Activated B cell treated with CpG ODN at 0.5 μM for 24 hours (primary cell): ENCODE results near the gene FA2H. TPM values are rescaled to one million over a fixed set of nuclear protein-coding genes. Genes with fewer than 3 reads are reported as not detected.

Source experiments
- ATAC-seq: fragments of 200-7000 bp; cut with Tn5 transposase; one replicate; pipeline ENCODE4 v1.10.0; 2021; ENCODE audit warnings: low read depth, mild to moderate bottlenecking, moderate library complexity
- CTCF ChIA-PET: fragments of 350-600 bp; sonication (Branson Sonifier 250); formaldehyde crosslinking; loops from one replicate; lab custom pipeline; 2021; ENCODE audit warnings: antibody characterized with exemption; lab: Charles Lee
- POLR2A ChIA-PET: fragments of 350-600 bp; sonication (Branson Sonifier 250); formaldehyde crosslinking; loops from one replicate; lab custom pipeline; 2021; ENCODE audit warnings: antibody characterized with exemption; lab: Charles Lee
- DNase-seq: peaks from one replicate; pipeline ENCODE4 v3.0.0; 2022
- H3K27ac Mint-ChIP-seq: one replicate; pipeline ENCODE4 v1.8.0; 2020; ENCODE audit warnings: mixed read lengths
- H3K27me3 Mint-ChIP-seq: one replicate; pipeline ENCODE4 v1.8.0; 2021; ENCODE audit warnings: mixed read lengths
- H3K36me3 Mint-ChIP-seq: one replicate; pipeline ENCODE4 v1.8.0; 2021; ENCODE audit warnings: low read depth, mixed read lengths
- H3K4me1 Mint-ChIP-seq: one replicate; pipeline ENCODE4 v1.8.0; 2021; ENCODE audit warnings: mixed read lengths
- H3K4me3 Mint-ChIP-seq: one replicate; pipeline ENCODE4 v1.8.0; 2020; ENCODE audit warnings: mild to moderate bottlenecking, mixed read lengths
- H3K9me3 Mint-ChIP-seq: one replicate; pipeline ENCODE4 v1.8.0; 2020; ENCODE audit warnings: mixed read lengths
- intact Hi-C: fragments of 100-400 bp; cut with micrococcal nuclease; formaldehyde crosslinking; loops from one replicate; pipeline ENCODE4 v1.15.1; 2024
- total RNA-seq: library from RNA; stranded (reverse); gene quantifications from 2 replicates; pipeline ENCODE4 v1.2.3, GENCODE V29; 2022
- TF ChIP-seq, protein P1 (sequence below): fragments of 200-600 bp; IDR thresholded peaks from one replicate; pipeline ENCODE4 v1.8.0; 2022; ENCODE audit warnings: antibody characterized with exemption, mild to moderate bottlenecking

Gene FA2H
- total RNA-seq, 1 donor from 2014 or later, result 0.78 TPM

DNA sequence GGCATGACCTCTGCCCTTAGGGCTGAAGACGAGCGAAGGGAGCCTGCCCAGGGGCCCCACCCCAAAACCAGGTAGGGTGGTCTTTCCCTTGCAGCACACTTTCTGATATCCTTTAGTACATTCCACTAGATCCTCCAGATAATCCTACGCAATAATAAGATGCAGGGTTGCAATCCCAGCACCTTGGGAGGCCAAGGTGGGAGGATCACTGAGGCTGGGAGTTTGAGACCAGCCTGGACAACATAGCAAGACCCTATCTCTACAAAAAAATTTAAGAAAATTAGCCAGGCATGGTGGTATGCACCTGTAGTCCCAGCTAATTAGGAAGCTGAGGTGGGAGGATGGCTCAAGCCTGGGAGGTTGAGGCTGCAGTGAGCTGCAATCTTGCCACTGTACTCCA lies 39.1 kb downstream of the FA2H start:
- TF ChIP-seq, protein P1, sequence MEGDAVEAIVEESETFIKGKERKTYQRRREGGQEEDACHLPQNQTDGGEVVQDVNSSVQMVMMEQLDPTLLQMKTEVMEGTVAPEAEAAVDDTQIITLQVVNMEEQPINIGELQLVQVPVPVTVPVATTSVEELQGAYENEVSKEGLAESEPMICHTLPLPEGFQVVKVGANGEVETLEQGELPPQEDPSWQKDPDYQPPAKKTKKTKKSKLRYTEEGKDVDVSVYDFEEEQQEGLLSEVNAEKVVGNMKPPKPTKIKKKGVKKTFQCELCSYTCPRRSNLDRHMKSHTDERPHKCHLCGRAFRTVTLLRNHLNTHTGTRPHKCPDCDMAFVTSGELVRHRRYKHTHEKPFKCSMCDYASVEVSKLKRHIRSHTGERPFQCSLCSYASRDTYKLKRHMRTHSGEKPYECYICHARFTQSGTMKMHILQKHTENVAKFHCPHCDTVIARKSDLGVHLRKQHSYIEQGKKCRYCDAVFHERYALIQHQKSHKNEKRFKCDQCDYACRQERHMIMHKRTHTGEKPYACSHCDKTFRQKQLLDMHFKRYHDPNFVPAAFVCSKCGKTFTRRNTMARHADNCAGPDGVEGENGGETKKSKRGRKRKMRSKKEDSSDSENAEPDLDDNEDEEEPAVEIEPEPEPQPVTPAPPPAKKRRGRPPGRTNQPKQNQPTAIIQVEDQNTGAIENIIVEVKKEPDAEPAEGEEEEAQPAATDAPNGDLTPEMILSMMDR, result no peak
- POLR2A ChIA-PET, result no interaction called here
- H3K27me3 Mint-ChIP-seq, result no peaks in the 10 kb centered on the region
- no peaks in the 10 kb centered on the region for H3K9me3 Mint-ChIP-seq
- peaks cover 3% of the 10 kb centered on the region for H3K36me3 Mint-ChIP-seq
- H3K4me1 Mint-ChIP-seq, result no peaks in the 10 kb centered on the region
- CTCF ChIA-PET, result no interaction called here
- DNase-seq (no peak), ATAC-seq (no peak)
- intact Hi-C loops, result no loop called here
- H3K27ac Mint-ChIP-seq, result no peak overlapping the region
- no peak overlapping the region for H3K4me3 Mint-ChIP-seq

DNA sequence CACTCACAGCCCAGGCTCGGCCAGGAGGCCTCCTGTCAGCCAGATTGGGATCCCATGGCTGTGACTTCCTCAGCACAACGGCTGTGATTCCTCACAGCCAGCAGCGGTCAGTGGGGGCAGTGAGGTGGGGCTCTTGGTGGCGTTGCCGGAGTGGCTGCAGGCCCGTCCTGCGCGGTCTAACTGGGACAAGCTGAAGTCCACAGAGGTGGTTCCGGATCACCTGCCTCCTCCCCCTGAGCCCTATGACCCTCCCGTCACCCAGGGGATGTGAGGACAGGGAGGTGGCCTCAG lies 39.5 kb downstream of the FA2H start:
- no peak for ATAC-seq
- Mint-ChIP-seq H3K27me3 (no peaks in the 10 kb centered on the region), H3K36me3 (peaks cover 3% of the 10 kb centered on the region), H3K9me3 (no peaks in the 10 kb centered on the region), H3K4me3 (no peak overlapping the region), H3K27ac (no peak overlapping the region), H3K4me1 (no peaks in the 10 kb centered on the region)
- no peak for DNase-seq
- intact Hi-C loops, result no loop called here
- TF ChIP-seq, protein P1, result no peak
- CTCF ChIA-PET, result no interaction called here
- POLR2A ChIA-PET, result no interaction called here

DNA sequence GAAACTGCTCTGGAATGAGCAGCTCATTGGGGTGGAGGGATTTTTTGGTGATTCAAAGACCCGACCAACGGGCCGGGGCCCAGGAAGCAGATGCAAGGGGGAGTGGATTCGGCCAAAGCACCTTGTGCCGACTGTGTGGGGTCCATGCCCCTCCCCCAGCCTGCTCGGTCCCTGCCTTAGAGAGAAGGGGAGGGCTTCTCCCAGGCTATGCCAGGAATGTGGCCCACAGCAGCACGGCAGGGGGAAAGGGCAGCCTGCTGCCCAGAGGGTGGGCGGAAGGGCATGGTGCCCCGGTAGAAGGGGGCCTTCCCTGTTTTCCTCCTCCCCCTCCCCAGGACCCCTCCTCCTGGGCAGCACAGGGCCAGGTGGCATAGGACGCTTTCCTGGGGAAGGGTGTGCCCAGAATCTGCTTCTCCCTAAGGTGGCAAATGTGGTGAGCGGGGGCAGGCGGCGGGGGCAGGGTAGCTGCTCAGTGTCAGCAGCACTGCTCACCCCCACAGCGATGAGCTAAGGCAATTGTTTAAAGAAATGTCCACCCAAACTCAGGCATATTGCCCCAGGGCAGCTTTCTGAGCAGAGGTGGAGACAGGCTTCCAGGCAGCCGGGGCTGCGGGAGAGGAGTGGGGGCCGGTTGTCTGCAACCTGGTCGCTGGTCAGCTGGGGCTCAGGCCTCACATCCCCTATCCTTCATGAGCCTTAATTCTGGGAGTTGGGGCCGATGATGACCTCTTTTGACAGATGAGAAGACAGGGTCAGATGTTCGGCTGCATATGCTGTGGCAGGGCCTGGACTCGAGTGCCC lies 40.1 kb downstream of the FA2H start:
- Mint-ChIP-seq H3K4me1 (no peaks in the 10 kb centered on the region), H3K4me3 (no peak overlapping the region), H3K27me3 (no peaks in the 10 kb centered on the region), H3K36me3 (no peaks in the 10 kb centered on the region), H3K27ac (no peak overlapping the region), H3K9me3 (no peaks in the 10 kb centered on the region)
- DNase-seq (no peak), ATAC-seq (no peak)
- TF ChIP-seq, protein P1, result no peak
- ChIA-PET CTCF (no interaction called here), POLR2A (no interaction called here)
- intact Hi-C loops, result no loop called here

DNA sequence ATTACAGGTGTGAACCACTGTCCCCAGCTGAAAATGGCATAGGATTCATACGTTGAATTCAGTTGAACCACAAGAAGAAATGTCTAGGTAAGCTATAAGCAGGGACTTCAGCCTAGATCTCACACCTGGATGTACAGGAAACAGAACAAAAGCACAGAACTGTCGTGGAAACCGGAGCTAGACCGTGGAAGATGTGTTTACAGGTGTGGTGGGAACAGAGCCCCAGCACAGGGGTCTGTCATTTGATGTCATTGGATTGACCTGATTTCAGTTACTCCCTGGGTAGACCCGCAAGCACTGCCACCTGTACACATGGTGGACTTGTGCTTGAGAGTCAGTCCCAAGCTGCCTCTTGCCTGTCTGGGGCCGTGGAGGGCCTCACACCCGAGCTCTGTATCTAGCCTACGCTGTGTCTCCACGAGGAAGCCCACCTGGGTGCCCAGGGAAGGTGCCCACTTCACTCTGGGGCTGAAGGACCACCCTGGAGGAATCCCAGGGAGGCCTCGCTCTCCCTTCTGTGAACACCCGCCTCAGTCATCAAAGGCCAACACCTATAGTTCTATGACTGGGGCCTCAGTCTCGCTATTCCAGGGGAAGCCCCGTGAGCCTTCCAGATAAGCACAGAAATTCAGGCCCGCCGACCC lies 41.8 kb downstream of the FA2H start:
- intact Hi-C loops, result no loop called here
- CTCF ChIA-PET, result no interaction called here

DNA sequence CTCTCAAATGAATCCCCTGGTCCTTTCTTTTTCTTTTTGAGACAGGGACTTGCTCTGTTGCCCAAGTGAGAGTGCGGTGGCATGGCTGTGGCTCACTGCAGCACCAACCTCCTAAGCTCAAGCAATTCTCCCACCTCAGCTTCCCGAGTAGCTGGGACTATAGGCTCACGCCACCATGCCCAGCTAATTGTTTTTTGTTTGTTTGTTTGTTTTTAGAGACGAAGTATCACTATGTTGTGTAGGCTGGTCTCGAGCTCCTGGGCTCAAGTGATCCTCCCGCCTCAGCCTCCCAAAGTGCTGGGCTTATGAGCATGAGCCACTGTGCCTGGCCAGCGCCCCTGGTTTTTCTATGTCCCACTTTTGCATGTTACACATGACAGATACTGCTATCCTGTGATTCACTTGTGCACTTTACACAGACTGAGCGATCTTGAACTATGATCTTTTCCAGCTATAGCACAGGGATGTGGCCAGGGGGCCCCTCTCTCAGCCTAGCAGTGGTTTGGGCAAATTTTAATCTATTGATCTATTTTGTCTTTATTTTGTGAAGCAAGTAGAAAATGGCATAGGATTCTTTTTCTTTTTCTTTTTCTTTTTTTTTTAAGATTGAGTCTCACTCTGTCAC lies 42.7 kb downstream of the FA2H start:
- peaks cover 5% of the 10 kb centered on the region for H3K9me3 Mint-ChIP-seq
- TF ChIP-seq, protein P1, result no peak
- ATAC-seq (no peak), DNase-seq (no peak)
- intact Hi-C loops, result no loop called here
- CTCF ChIA-PET, result no interaction called here
- no peaks in the 10 kb centered on the region for H3K4me1 Mint-ChIP-seq
- no peak overlapping the region for H3K4me3 Mint-ChIP-seq
- H3K27ac Mint-ChIP-seq, result no peak overlapping the region
- POLR2A ChIA-PET, result no interaction called here
- no peaks in the 10 kb centered on the region for H3K36me3 Mint-ChIP-seq
- no peaks in the 10 kb centered on the region for H3K27me3 Mint-ChIP-seq

More for the DNA sequence above, 41.8 kb downstream of the FA2H start:
- H3K9me3 Mint-ChIP-seq, result peaks cover 2% of the 10 kb centered on the region
- no peak for ATAC-seq
- no peaks in the 10 kb centered on the region for H3K27me3 Mint-ChIP-seq
- H3K27ac Mint-ChIP-seq, result no peak overlapping the region
- TF ChIP-seq, protein P1, result no peak
- no peak for DNase-seq
- POLR2A ChIA-PET, result no interaction called here
- H3K4me3 Mint-ChIP-seq, result no peak overlapping the region
- no peaks in the 10 kb centered on the region for H3K4me1 Mint-ChIP-seq
- H3K36me3 Mint-ChIP-seq, result no peaks in the 10 kb centered on the region
